WTC11 (cell line): ENCODE results near the gene USP10. TPM values are rescaled to one million over a fixed set of nuclear protein-coding genes. Genes with fewer than 3 reads are reported as not detected.

Experiments
- ATAC-seq: fragments of 200-7000 bp; cut with Tn5 transposase; 2 replicates; pipeline ENCODE4 v1.10.0; 2021; ENCODE audit warnings: mild to moderate bottlenecking, moderate library complexity
- CTCF ChIA-PET: fragments of 300-600 bp; sonication (Branson Sonifier 250); formaldehyde crosslinking; loops from one replicate; lab custom pipeline; 2021; ENCODE audit warnings: antibody characterized with exemption; lab: Charles Lee
- POLR2A ChIA-PET: fragments of 350-600 bp; sonication (Branson Sonifier 250); formaldehyde crosslinking; loops from one replicate; lab custom pipeline; 2021; ENCODE audit warnings: antibody characterized with exemption; lab: Charles Lee
- DNase-seq: peaks from one replicate; pipeline ENCODE4 v3.0.0; 2021; ENCODE audit warnings: low spot score
- H3K27ac Mint-ChIP-seq: 2 replicates; pipeline ENCODE4 v1.8.0; 2021; ENCODE audit warnings: mixed read lengths
- H3K27me3 Mint-ChIP-seq: 2 replicates; pipeline ENCODE4 v1.8.0; 2021; ENCODE audit warnings: low read depth, mild to moderate bottlenecking, moderate library complexity, mixed read lengths
- H3K36me3 Mint-ChIP-seq: 2 replicates; pipeline ENCODE4 v1.8.0; 2021; ENCODE audit warnings: mixed read lengths
- H3K4me1 Mint-ChIP-seq: 2 replicates; pipeline ENCODE4 v1.8.0; 2022; ENCODE audit warnings: mixed read lengths
- H3K4me3 Mint-ChIP-seq: 2 replicates; pipeline ENCODE4 v1.8.0; 2021; ENCODE audit warnings: mild to moderate bottlenecking, moderate library complexity, mixed read lengths
- H3K9me3 Mint-ChIP-seq: 2 replicates; pipeline ENCODE4 v1.8.0; 2021; ENCODE audit warnings: mixed read lengths
- ATF3 ChIP-seq: sonication (generic); formaldehyde crosslinking; conservative IDR thresholded peaks from 2 replicates; pipeline ENCODE4 v1.8.1; 2022; ENCODE audit warnings: mild to moderate bottlenecking, missing genetic modification reagents
- E2F5 ChIP-seq: sonication (generic); formaldehyde crosslinking; IDR thresholded peaks from 2 replicates; pipeline ENCODE4 v1.8.1; 2022; ENCODE audit warnings: mild to moderate bottlenecking, moderate library complexity, missing genetic modification reagents
- ELF4 ChIP-seq: sonication (generic); formaldehyde crosslinking; IDR thresholded peaks from 2 replicates; pipeline ENCODE4 v1.8.1; 2022; ENCODE audit warnings: low read depth, mild to moderate bottlenecking, moderate library complexity, missing genetic modification reagents
- ESRRA ChIP-seq: sonication (generic); formaldehyde crosslinking; IDR thresholded peaks from 2 replicates; pipeline ENCODE4 v1.8.1; 2022; ENCODE audit warnings: mild to moderate bottlenecking, missing genetic modification reagents, borderline replicate concordance
- FOXJ3 ChIP-seq: sonication (generic); formaldehyde crosslinking; IDR thresholded peaks from 2 replicates; pipeline ENCODE4 v1.9.0; 2021; ENCODE audit warnings: missing genetic modification reagents, mild to moderate bottlenecking, borderline replicate concordance
- GRHL2 ChIP-seq: fragments of 250-450 bp; sonication (Bioruptor Pico); IDR thresholded peaks from 2 replicates; pipeline ENCODE4 v1.8.0; 2022; ENCODE audit warnings: mild to moderate bottlenecking, moderate library complexity; ENCODE audit not compliant: insufficient replicate concordance, severe bottlenecking
- IRF1 ChIP-seq: sonication (generic); formaldehyde crosslinking; IDR thresholded peaks from 2 replicates; pipeline ENCODE4 v1.8.0; 2023; ENCODE audit warnings: missing genetic modification reagents
- JUN ChIP-seq: sonication (generic); formaldehyde crosslinking; IDR thresholded peaks from 2 replicates; pipeline ENCODE4 v1.8.0; 2023; ENCODE audit warnings: mild to moderate bottlenecking, missing genetic modification reagents
- MXD4 ChIP-seq: fragments of 250-450 bp; sonication (Bioruptor Pico); IDR thresholded peaks from 2 replicates; pipeline ENCODE4 v1.8.0; 2021; ENCODE audit warnings: mild to moderate bottlenecking, moderate library complexity, borderline replicate concordance
- NFE2L1 ChIP-seq: sonication (generic); formaldehyde crosslinking; IDR thresholded peaks from 2 replicates; pipeline ENCODE4 v1.8.1; 2023; ENCODE audit warnings: missing genetic modification reagents
- NR3C1 ChIP-seq: sonication (generic); formaldehyde crosslinking; conservative IDR thresholded peaks from 2 replicates; pipeline ENCODE4 v1.8.1; 2023; ENCODE audit warnings: low read depth, mild to moderate bottlenecking, missing genetic modification reagents
- OVOL2 ChIP-seq: fragments of 250-450 bp; sonication (Bioruptor Pico); IDR thresholded peaks from 2 replicates; pipeline ENCODE4 v1.9.0; 2021; ENCODE audit warnings: mild to moderate bottlenecking, borderline replicate concordance
- PRRX2 ChIP-seq: fragments of 250-450 bp; sonication (Bioruptor Pico); IDR thresholded peaks from 2 replicates; pipeline ENCODE4 v1.8.0; 2021; ENCODE audit warnings: mild to moderate bottlenecking
- RORB ChIP-seq: fragments of 250-450 bp; sonication (Bioruptor Pico); IDR thresholded peaks from 2 replicates; pipeline ENCODE4 v1.9.0; 2021; ENCODE audit warnings: mild to moderate bottlenecking
- SMAD3 ChIP-seq: sonication (generic); formaldehyde crosslinking; IDR thresholded peaks from 2 replicates; pipeline ENCODE4 v1.8.0; 2022; ENCODE audit warnings: missing genetic modification reagents, mild to moderate bottlenecking, borderline replicate concordance
- SP1 ChIP-seq: sonication (generic); formaldehyde crosslinking; conservative IDR thresholded peaks from 2 replicates; pipeline ENCODE4 v1.8.1; 2022; ENCODE audit warnings: missing genetic modification reagents
- STAT6 ChIP-seq: sonication (generic); formaldehyde crosslinking; conservative IDR thresholded peaks from 2 replicates; pipeline ENCODE4 v1.8.1; 2023; ENCODE audit warnings: mild to moderate bottlenecking, low read depth, missing genetic modification reagents, moderate library complexity
- TEAD1 ChIP-seq: sonication (generic); formaldehyde crosslinking; IDR thresholded peaks from 2 replicates; pipeline ENCODE4 v1.8.0; 2022; ENCODE audit warnings: mild to moderate bottlenecking, missing genetic modification reagents
- TEAD4 ChIP-seq: sonication (generic); formaldehyde crosslinking; IDR thresholded peaks from 2 replicates; pipeline ENCODE4 v1.8.0; 2022; ENCODE audit warnings: mild to moderate bottlenecking, missing genetic modification reagents
- USF1 ChIP-seq: sonication (generic); formaldehyde crosslinking; IDR thresholded peaks from 2 replicates; pipeline ENCODE4 v1.8.0; 2022; ENCODE audit warnings: mild to moderate bottlenecking, missing genetic modification reagents
- USF2 ChIP-seq: sonication (generic); formaldehyde crosslinking; IDR thresholded peaks from 2 replicates; pipeline ENCODE4 v1.8.1; 2023; ENCODE audit warnings: mild to moderate bottlenecking, missing genetic modification reagents, moderate library complexity
- ZNF219 ChIP-seq: sonication (generic); formaldehyde crosslinking; IDR thresholded peaks from 2 replicates; pipeline ENCODE4 v1.8.0; 2023; ENCODE audit warnings: missing genetic modification reagents, mild to moderate bottlenecking, borderline replicate concordance
- ZNF263 ChIP-seq: sonication (generic); formaldehyde crosslinking; IDR thresholded peaks from 2 replicates; pipeline ENCODE4 v1.8.1; 2022; ENCODE audit warnings: low read depth, mild to moderate bottlenecking, moderate library complexity, missing genetic modification reagents
- ZNF423 ChIP-seq: fragments of 250-450 bp; sonication (Bioruptor Pico); IDR thresholded peaks from 2 replicates; pipeline ENCODE4 v2.1.2; 2022; ENCODE audit warnings: mild to moderate bottlenecking, moderate library complexity
- total RNA-seq: library from RNA; stranded (reverse); gene quantifications from 3 replicates; pipeline ENCODE4 v1.2.3, GENCODE V29; 2021

The USP10 gene
- total RNA-seq, 1 experiment from 2014 or later, result 138 TPM

- TF ChIP-seq ZNF263 (CRISPR knock-in tag) (no peak), NFE2L1 (no peak), ZNF219 (CRISPR knock-in tag) (no peak), ZNF423 (CRISPR knock-in tag) (no peak), ELF4 (CRISPR knock-in tag) (no peak), OVOL2 (CRISPR knock-in tag) (no peak), ATF3 (CRISPR knock-in tag) (no peak), SMAD3 (CRISPR knock-in tag) (no peak), FOXJ3 (no peak)
- TF ChIP-seq, all 79 proteins: peak for 0
Observed at GRCh38 chr16:84787263-84787622, 87.4 kb downstream of the USP10 start (continued).

GRCh38 chr16:84788920-84789391 is 89.2 kb downstream of the USP10 start:
- H3K27ac Mint-ChIP-seq, result no peak overlapping the region
- 0 out of 2 replicates have a peak, but pooled peaks cover under 1% of the 10 kb centered on the region for H3K4me1 Mint-ChIP-seq
- no peak for ATAC-seq
- H3K9me3 Mint-ChIP-seq, result no peaks in the 10 kb centered on the region
- no peaks in the 10 kb centered on the region for H3K27me3 Mint-ChIP-seq
- ChIA-PET POLR2A (interaction anchor here (0.6 kb wide), 1 partner anchor 512 kb away, joined by 3 read pairs; no protein-coding TSS in a partner anchor), CTCF (interaction anchor here (0.5 kb wide), 2 partner anchors 166 to 334 kb away, joined by 3 to 4 read pairs; no protein-coding TSS in a partner anchor)
- TF ChIP-seq STAT6 (no peak), SMAD3 (CRISPR knock-in tag) (no peak), TEAD1 (CRISPR knock-in tag) (no peak), GRHL2 (CRISPR knock-in tag) (no peak), USF2 (no peak), TEAD4 (CRISPR knock-in tag) (no peak), ESRRA (CRISPR knock-in tag) (no peak)
- no peaks in the 10 kb centered on the region for H3K36me3 Mint-ChIP-seq
- no peak for DNase-seq
- H3K4me3 Mint-ChIP-seq, result no peak overlapping the region

- no peaks in the 10 kb centered on the region for H3K4me1 Mint-ChIP-seq
- POLR2A ChIA-PET, result no interaction called here
- ATAC-seq, result no peak
- no peaks in the 10 kb centered on the region for H3K36me3 Mint-ChIP-seq
- no peak for TF ChIP-seq RORB (CRISPR knock-in tag)
- no peak for TF ChIP-seq NR3C1 (CRISPR knock-in tag)
- no peak for TF ChIP-seq IRF1
- TF ChIP-seq JUN, result no peak
- TF ChIP-seq SP1 (CRISPR knock-in tag), result no peak
- no peak for TF ChIP-seq E2F5 (CRISPR knock-in tag)
- no peak for TF ChIP-seq MXD4
- TF ChIP-seq USF1, result no peak
- no peak for TF ChIP-seq PRRX2
- TF ChIP-seq, all 79 proteins: peak for 0
- CTCF ChIA-PET, result interaction anchor here (0.5 kb wide), 1 partner anchor 166 kb away, joined by 4 read pairs; no protein-coding TSS in a partner anchor
- no peak overlapping the region for H3K27ac Mint-ChIP-seq
- DNase-seq, result no peak
- no peak overlapping the region for H3K4me3 Mint-ChIP-seq
- no peaks in the 10 kb centered on the region for H3K27me3 Mint-ChIP-seq
- H3K9me3 Mint-ChIP-seq, result no peaks in the 10 kb centered on the region
Observed at GRCh38 chr16:84789431-84789830, 89.6 kb downstream of the USP10 start.
